Ishikawa (cell line): Measurements from ENCODE around the gene RGS9BP.

ENCODE experiments used
- CEBPB ChIP-seq: IDR thresholded peaks from 2 replicates; pipeline ENCODE4 v1.6.1; 2012
- CREB1 ChIP-seq: IDR thresholded peaks from 2 replicates; pipeline ENCODE4 v1.6.1; 2012; ENCODE audit warnings: low read depth
- EGR1 ChIP-seq: IDR thresholded peaks from 2 replicates; pipeline ENCODE4 v1.6.1; 2012
- EP300 ChIP-seq: IDR thresholded peaks from 2 replicates; pipeline ENCODE4 v1.6.1; 2012; ENCODE audit warnings: borderline replicate concordance
- FOXM1 ChIP-seq: IDR thresholded peaks from 2 replicates; pipeline ENCODE4 v1.6.1; 2012; ENCODE audit warnings: low read depth, borderline replicate concordance
- MAX ChIP-seq: IDR thresholded peaks from 2 replicates; pipeline ENCODE4 v1.6.1; 2012
- NFIC ChIP-seq: IDR thresholded peaks from 2 replicates; pipeline ENCODE4 v1.6.1; 2012
- RAD21 ChIP-seq: IDR thresholded peaks from 2 replicates; pipeline ENCODE4 v1.6.1; 2012; ENCODE audit warnings: low read depth
- REST ChIP-seq: IDR thresholded peaks from 2 replicates; pipeline ENCODE4 v1.6.1; 2012; ENCODE audit warnings: low read depth, mild to moderate bottlenecking
- TAF1 ChIP-seq: IDR thresholded peaks from 2 replicates; pipeline ENCODE4 v1.6.1; 2012; ENCODE audit warnings: low read depth, mild to moderate bottlenecking
- TCF12 ChIP-seq: IDR thresholded peaks from 2 replicates; pipeline ENCODE4 v1.6.1; 2012; ENCODE audit warnings: low read depth
- TEAD4 ChIP-seq: IDR thresholded peaks from 2 replicates; pipeline ENCODE4 v1.6.1; 2012
- USF1 ChIP-seq: IDR thresholded peaks from 2 replicates; pipeline ENCODE4 v1.6.1; 2012
- YY1 ChIP-seq: IDR thresholded peaks from 2 replicates; pipeline ENCODE4 v1.6.1; 2012; ENCODE audit warnings: low read depth
- ZBTB7A ChIP-seq: IDR thresholded peaks from 2 replicates; pipeline ENCODE4 v1.6.1; 2012; ENCODE audit warnings: low read depth

The RGS9BP gene

DNA sequence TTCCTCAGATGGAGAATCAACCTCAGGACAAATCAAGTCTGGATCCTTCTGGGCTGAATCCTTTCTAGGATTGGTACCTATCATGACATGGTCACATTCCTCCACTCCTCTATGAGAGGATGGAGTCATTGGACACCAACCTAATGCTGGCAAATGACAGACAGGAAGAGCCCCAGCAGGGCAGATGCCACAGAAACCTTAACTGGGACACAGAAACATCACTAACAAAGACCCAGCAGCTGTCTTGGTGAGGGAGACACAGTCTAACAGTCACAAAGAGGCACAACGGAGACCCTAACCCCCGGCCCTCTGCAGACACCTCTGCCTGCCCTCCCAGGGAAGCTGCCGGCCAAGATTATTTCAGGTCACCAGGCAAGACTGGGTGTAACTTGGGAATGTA, 2.8 kb upstream of the RGS9BP start:
- TF ChIP-seq MAX (no peak), EGR1 (no peak), TEAD4 (no peak), FOXM1 (no peak), ZBTB7A (no peak), CEBPB (no peak), EP300 (no peak), YY1 (no peak), TAF1 (no peak)

GRCh38 chr19:32673573-32673972, 2.1 kb upstream of the RGS9BP start:
- TF ChIP-seq REST (no peak), MAX (no peak), EP300 (no peak), CEBPB (no peak), ZBTB7A (no peak), FOXM1 (no peak), RAD21 (no peak), TCF12 (no peak), TAF1 (no peak)

DNA sequence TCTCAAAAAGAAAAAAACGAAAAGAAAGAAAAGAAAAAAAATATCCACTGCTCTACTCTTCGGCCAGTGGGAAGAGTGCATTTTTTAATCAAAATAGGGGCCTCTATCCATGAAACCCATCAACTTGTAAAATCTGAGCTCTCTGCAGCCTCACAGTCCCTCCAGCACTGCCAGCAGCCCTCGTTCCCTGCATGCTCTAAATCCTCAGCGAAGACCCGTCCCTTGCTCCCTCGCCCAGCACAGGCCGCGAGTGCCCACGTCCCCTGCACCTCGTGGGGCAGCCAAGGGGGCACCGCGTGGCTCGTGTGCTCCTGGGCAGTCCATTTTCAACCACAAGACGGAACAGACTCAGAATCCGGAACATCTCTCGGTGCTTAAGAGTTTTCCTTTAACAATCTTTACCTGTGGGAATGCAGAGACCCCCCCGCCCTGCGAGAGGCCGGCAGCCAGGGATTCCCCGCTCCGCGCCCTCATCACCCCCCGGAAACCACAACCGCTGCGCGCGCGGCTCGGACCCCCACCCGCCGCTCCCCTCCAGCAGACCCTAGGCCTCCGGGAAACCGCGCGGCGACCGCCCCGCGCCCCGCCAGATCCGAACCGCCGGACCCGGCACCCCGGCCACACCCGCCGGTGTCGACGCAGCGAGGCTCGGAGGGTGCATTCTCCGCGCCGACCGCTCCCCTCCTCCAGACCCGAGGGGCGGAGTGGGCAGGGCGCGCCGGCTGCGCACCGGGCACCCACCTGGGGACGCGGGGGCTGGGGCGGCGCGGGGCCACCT, 1.3 kb upstream of the RGS9BP start:
- no peak for TF ChIP-seq ZBTB7A
- peak; percentile 38 for TF ChIP-seq MAX

DNA sequence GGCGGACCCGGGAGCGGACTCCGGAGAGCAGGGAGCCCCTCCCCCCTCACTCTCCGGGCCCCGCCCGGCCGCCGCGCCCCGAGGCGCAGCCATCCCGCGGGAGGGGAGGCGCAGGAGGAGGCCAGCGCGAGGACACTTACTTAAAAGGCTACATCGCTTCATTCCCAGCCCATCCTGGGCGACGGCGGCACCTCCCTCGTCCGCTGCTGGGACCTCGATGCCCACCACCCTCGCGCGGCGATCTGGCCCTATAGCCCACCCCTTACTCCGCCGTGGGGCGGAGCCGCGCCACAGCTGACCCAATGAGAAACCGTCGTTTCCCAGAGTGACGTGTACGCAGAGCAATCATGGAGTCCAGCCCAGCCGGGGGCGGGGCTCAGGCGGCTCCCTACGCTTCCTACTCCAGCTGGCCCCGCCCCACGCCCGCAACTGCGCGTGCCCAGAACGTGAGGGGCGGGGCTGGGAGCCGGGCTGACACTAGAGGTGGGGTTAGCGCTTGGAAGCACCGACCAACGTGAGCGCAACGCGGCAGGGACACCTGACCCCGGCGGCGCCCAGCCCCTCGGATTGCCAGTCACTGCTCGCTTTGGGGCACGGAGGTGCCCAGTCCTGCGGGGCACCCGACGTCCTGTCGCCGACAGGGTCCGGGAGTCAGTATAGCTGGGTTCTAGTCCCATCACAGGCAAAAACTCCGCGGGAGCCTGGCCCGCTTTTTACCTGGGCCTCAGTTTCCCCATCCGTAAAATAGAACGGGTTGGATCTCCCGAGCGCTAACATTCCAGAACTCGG, 523 bp upstream of the RGS9BP start, which contains the start of gene ANKRD27:
ANKRD27 (minus strand) TSS at position 250 of the 789 bp plus-strand sequence. CDS start 16,165 bp downstream, outside the sequence.
- TF ChIP-seq TAF1 (peak; percentile 52; the same call in 1 of the 2 replicates), FOXM1 (no peak), EP300 (peak; percentile 6; the same call in 1 of the 2 replicates), RAD21 (no peak), TCF12 (no peak), USF1 (no peak), EGR1 (no peak), CEBPB (no peak), ZBTB7A (no peak), YY1 (no peak), NFIC (no peak), CREB1 (peak; percentile 44), REST (no peak), MAX (peak; percentile 78), TEAD4 (no peak; the same call in 1 of the 2 replicates)

DNA sequence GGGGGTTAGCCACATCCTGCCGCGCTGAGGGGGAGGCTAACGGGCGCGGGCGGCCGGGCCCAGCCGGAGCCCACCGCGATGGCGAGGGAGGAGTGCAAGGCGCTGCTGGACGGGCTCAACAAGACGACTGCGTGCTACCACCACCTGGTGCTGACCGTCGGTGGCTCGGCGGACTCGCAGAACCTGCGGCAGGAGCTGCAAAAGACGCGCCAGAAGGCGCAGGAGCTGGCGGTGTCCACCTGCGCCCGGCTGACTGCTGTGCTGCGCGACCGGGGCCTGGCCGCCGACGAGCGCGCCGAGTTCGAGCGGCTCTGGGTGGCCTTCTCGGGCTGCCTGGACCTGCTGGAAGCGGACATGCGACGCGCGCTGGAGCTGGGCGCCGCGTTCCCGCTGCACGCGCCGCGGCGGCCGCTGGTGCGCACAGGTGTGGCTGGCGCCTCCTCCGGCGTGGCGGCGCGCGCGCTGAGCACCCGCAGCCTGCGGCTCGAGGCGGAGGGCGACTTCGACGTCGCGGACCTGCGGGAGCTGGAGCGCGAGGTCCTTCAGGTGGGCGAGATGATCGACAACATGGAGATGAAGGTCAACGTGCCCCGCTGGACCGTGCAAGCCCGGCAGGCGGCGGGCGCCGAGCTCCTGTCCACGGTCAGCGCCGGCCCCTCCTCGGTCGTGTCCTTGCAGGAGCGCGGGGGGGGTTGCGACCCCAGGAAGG, 692 bp downstream of the RGS9BP start:
- TF ChIP-seq EP300 (no peak), TEAD4 (no peak), NFIC (no peak), REST (no peak), CREB1 (no peak), MAX (peak; percentile 94)
